Nucleus accumbens (tissue), 56 donors: Measurements from ENCODE around the gene GNGT2.
"Not testable (repeated sequence)": the region's sequence is repeated elsewhere in the genome, so short reads cannot be mapped to it uniquely, and the experiment has no call there.

Experiments used
- DNase-seq, 56 donors: peaks; one replicate each; lab custom pipeline; 2025; lab: John Stamatoyannopoulos, UW

GNGT2 gene

GRCh38 chr17:49180998-49181635, 29.3 kb downstream of the GNGT2 start:
- no peak for DNase-seq

- DNase-seq = peak in 33 of 56 donors; percentile 3 to 74 (median 23)
Observed at GRCh38 chr17:49180303-49180702, 30.1 kb downstream of the GNGT2 start.

- not testable (repeated sequence) for DNase-seq
Observed at GRCh38 chr17:49175978-49176377, 34.4 kb downstream of the GNGT2 start.

- DNase-seq = not testable (repeated sequence)
Observed at GRCh38 chr17:49170711-49171110, 39.7 kb downstream of the GNGT2 start.

GRCh38 chr17:49170216-49170615, 40.2 kb downstream of the GNGT2 start:
- DNase-seq = no peak

GRCh38 chr17:49168706-49169105, 41.7 kb downstream of the GNGT2 start:
- no peak for DNase-seq

GRCh38 chr17:49165143-49165542, 45.2 kb downstream of the GNGT2 start:
- no peak for DNase-seq

- DNase-seq = no peak
Observed at GRCh38 chr17:49162866-49163265, 47.5 kb downstream of the GNGT2 start.

GRCh38 chr17:49157784-49158183, 52.6 kb downstream of the GNGT2 start:
- DNase-seq = peak in 12 of 56 donors; percentile 0 to 48 (median 2)

- no peak for DNase-seq
Observed at GRCh38 chr17:49156256-49156655, 54.1 kb downstream of the GNGT2 start.
